ENCODE measurements around the gene ARMC8.

The ARMC8 gene

GRCh38 chr3:138253609-138254008 lies 66.5 kb downstream of the ARMC8 start:
- no peak for DNase-seq

GRCh38 chr3:138254216-138254615 lies 67.1 kb downstream of the ARMC8 start:
- no peak for DNase-seq

GRCh38 chr3:138256022-138256421 lies 68.9 kb downstream of the ARMC8 start:
- DNase-seq: no peak

- no peak for DNase-seq
These were observed 70.9 kb downstream of the ARMC8 start for GRCh38 chr3:138257986-138258385.

GRCh38 chr3:138259126-138259525 lies 72.0 kb downstream of the ARMC8 start:
- DNase-seq: no peak

- DNase-seq: no peak
These were observed 73.5 kb downstream of the ARMC8 start for GRCh38 chr3:138260611-138261010.

- DNase-seq: no peak
These were observed 76.0 kb downstream of the ARMC8 start for GRCh38 chr3:138263104-138263503.

GRCh38 chr3:138265745-138266144 lies 78.6 kb downstream of the ARMC8 start:
- no peak for DNase-seq

GRCh38 chr3:138267083-138267482 lies 80.0 kb downstream of the ARMC8 start:
- DNase-seq: no peak

GRCh38 chr3:138270245-138270644 lies 83.1 kb downstream of the ARMC8 start:
- DNase-seq: no peak

- no peak for DNase-seq
These were observed 84.2 kb downstream of the ARMC8 start for GRCh38 chr3:138271189-138271794.

GRCh38 chr3:138281561-138281960 lies 94.5 kb downstream of the ARMC8 start:
- DNase-seq: no peak

- no peak for DNase-seq
These were observed 95.7 kb downstream of the ARMC8 start for GRCh38 chr3:138282836-138283235.

GRCh38 chr3:138284079-138284478 lies 97.0 kb downstream of the ARMC8 start:
- DNase-seq: no peak

- DNase-seq: no peak
These were observed 97.9 kb downstream of the ARMC8 start for GRCh38 chr3:138284957-138285477.

- no peak for DNase-seq
These were observed 102.2 kb downstream of the ARMC8 start for GRCh38 chr3:138289260-138289659.

GRCh38 chr3:138289701-138290100 lies 102.6 kb downstream of the ARMC8 start:
- no peak for DNase-seq

GRCh38 chr3:138296639-138297038 lies 109.5 kb downstream of the ARMC8 start:
- no peak for DNase-seq

GRCh38 chr3:138297059-138297607 lies 110.0 kb downstream of the ARMC8 start:
- DNase-seq: no peak

GRCh38 chr3:138297876-138298275 lies 110.8 kb downstream of the ARMC8 start:
- DNase-seq: no peak

GRCh38 chr3:138300647-138301046 lies 113.5 kb downstream of the ARMC8 start:
- no peak for DNase-seq

- DNase-seq: no peak
These were observed 116.4 kb downstream of the ARMC8 start for GRCh38 chr3:138303474-138303873.

- no peak for DNase-seq
These were observed 120.8 kb downstream of the ARMC8 start for GRCh38 chr3:138307899-138308298.

GRCh38 chr3:138308783-138309182 lies 121.7 kb downstream of the ARMC8 start:
- no peak for DNase-seq

- DNase-seq: no peak
These were observed 123.4 kb downstream of the ARMC8 start for GRCh38 chr3:138310494-138310893.

Data from NCI-H1105 (cell line).